OCI-LY3 (cell line): ENCODE results near the gene KHDRBS1.
"Not testable (repeated sequence)": the region's sequence is repeated elsewhere in the genome, so short reads cannot be mapped to it uniquely, and the experiment has no call there.

Experiments
- H2AFZ ChIP-seq: fragments of 200-600, 300-600 bp; shearing (Covaris generic); 2 replicates; pipeline ENCODE4 v1.6.0; 2014; ENCODE audit warnings: antibody characterized with exemption, low read depth, low read length
- H3K27ac ChIP-seq: fragments of 200-600, 300-600 bp; sonication (generic); 2 replicates; pipeline ENCODE4 v1.5.1; 2014; ENCODE audit warnings: mild to moderate bottlenecking, low read length, moderate library complexity, mixed read lengths
- H3K27me3 ChIP-seq: fragments of 200-600, 300-600 bp; sonication (generic); 2 replicates; pipeline ENCODE4 v1.6.1; 2014; ENCODE audit warnings: low read depth, low read length, mixed read lengths
- H3K36me3 ChIP-seq: fragments of 200-600, 300-600 bp; sonication (generic); replicated peaks from 2 replicates; pipeline ENCODE3; 2014; ENCODE audit warnings: low read depth, low read length, mixed read lengths
- H3K4me1 ChIP-seq: fragments of 300-600, 200-600 bp; sonication (generic); 2 replicates; pipeline ENCODE4 v1.6.1; 2014; ENCODE audit warnings: low read length, mixed read lengths
- H3K4me2 ChIP-seq: fragments of 200-600, 300-600 bp; sonication (generic); 2 replicates; pipeline ENCODE4 v1.6.1; 2014; ENCODE audit warnings: low read length, mixed read lengths
- H3K4me3 ChIP-seq: fragments of 300-600, 200-600 bp; sonication (generic); 2 replicates; pipeline ENCODE4 v1.5.1; 2014; ENCODE audit warnings: antibody characterized with exemption, mild to moderate bottlenecking, low read length, moderate library complexity
- H3K79me2 ChIP-seq: fragments of 300-600, 200-600 bp; shearing (Covaris generic); 2 replicates; pipeline ENCODE4 v1.6.1; 2014; ENCODE audit warnings: mild to moderate bottlenecking, low read length, mixed read lengths
- H3K9ac ChIP-seq: fragments of 300-600, 200-600 bp; shearing (Covaris generic); 2 replicates; pipeline ENCODE4 v1.6.0; 2014; ENCODE audit warnings: mild to moderate bottlenecking, low read length, moderate library complexity
- H3K9me3 ChIP-seq: fragments of 200-600, 300-600 bp; shearing (Covaris generic); 2 replicates; pipeline ENCODE4 v1.6.1; 2014; ENCODE audit warnings: low read length, mixed read lengths; ENCODE audit not compliant: insufficient read depth
- H4K20me1 ChIP-seq: fragments of 200-600, 300-600 bp; sonication (generic); 2 replicates; pipeline ENCODE4 v1.6.1; 2016; ENCODE audit warnings: low read length, mixed read lengths; ENCODE audit not compliant: insufficient read depth
- CTCF ChIP-seq: fragments of 200-600, 300-600 bp; sonication (generic); IDR thresholded peaks from 2 replicates; pipeline ENCODE4 v1.5.1; 2014; ENCODE audit warnings: antibody characterized with exemption, low read length, low read depth
- EZH2phosphoT487 ChIP-seq: fragments of 200-600 bp; shearing (Covaris generic); IDR thresholded peaks from 2 replicates; pipeline ENCODE4 v1.6.1; 2018; ENCODE audit warnings: antibody characterized with exemption, mixed run types, low read depth

The KHDRBS1 gene

DNA sequence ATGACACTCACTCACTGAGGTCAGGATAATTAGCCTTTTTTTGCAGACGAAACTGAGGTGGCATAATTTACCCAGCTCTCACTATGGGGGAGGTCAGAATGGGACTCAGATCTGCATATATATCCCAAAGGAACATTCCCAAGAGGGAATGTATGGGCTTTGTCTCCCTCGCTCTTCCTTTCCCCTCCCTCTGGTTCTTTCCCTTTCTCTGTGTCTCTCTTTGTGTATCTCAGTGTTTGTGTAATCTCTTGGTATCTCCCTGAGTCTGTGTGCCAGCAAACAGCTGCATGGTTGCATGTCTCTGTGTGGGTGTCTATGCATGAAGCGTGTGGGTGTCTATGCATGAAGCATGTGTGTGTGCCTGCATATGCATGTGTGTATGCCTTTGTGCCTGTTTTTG, 63.8 kb downstream of the KHDRBS1 start:
- H2AFZ ChIP-seq, result no peak overlapping the region
- H3K27ac ChIP-seq, result no peak overlapping the region
- H3K9ac ChIP-seq, result no peak overlapping the region
- no peaks in the 10 kb centered on the region for H3K9me3 ChIP-seq
- H3K79me2 ChIP-seq, result peaks cover 12% of the 10 kb centered on the region
- no peaks in the 10 kb centered on the region for H4K20me1 ChIP-seq
- H3K36me3 ChIP-seq, result peaks cover 5% of the 10 kb centered on the region
- H3K4me2 ChIP-seq, result no peak overlapping the region
- H3K4me3 ChIP-seq, result no peak overlapping the region
- H3K4me1 ChIP-seq, result peaks cover 5% of the 10 kb centered on the region; the same call in 1 of the 2 replicates
- no peak for TF ChIP-seq CTCF
- TF ChIP-seq EZH2phosphoT487, result no peak
- no peaks in the 10 kb centered on the region for H3K27me3 ChIP-seq

- Histone ChIP-seq H3K4me2 (no peak overlapping the region), H3K36me3 (peaks cover 10% of the 10 kb centered on the region), H3K9me3 (no peaks in the 10 kb centered on the region), H2AFZ (no peak overlapping the region), H3K27me3 (no peaks in the 10 kb centered on the region), H3K4me1 (peaks cover 5% of the 10 kb centered on the region; the same call in 1 of the 2 replicates), H3K27ac (no peak overlapping the region), H4K20me1 (no peaks in the 10 kb centered on the region), H3K9ac (no peak overlapping the region), H3K4me3 (no peak overlapping the region), H3K79me2 (no peaks in the 10 kb centered on the region)
- TF ChIP-seq EZH2phosphoT487 (no peak), CTCF (no peak)
Measured at GRCh38 chr1:32082022-32082421, 68.4 kb downstream of the KHDRBS1 start.

DNA sequence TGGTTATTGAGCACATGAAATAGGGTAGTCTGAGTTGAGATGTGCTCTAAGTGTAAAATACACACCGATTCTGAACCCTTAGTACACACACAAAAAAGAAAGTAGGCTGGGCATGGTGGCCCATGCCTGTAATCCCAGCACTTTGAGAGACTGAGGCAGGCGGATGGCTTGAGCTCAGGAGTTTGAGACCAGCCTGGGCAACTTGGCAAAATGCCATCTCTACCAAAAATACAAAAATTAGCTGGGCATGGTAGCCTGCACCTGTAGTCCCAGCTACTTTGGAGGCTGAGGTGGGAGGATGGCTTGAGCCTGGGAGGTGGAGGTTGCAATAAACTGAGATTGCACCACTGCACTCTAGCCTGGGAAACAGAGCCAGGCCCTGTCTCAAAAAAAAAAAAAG, 72.7 kb downstream of the KHDRBS1 start:
- not testable (repeated sequence) for H3K36me3 ChIP-seq, H3K4me3 ChIP-seq, H3K9ac ChIP-seq, H3K27ac ChIP-seq, H4K20me1 ChIP-seq, H3K79me2 ChIP-seq, H3K4me2 ChIP-seq, H2AFZ ChIP-seq, H3K9me3 ChIP-seq, H3K4me1 ChIP-seq, H3K27me3 ChIP-seq

- Histone ChIP-seq H4K20me1 (no peaks in the 10 kb centered on the region), H3K36me3 (peaks cover 5% of the 10 kb centered on the region), H3K79me2 (no peaks in the 10 kb centered on the region), H3K9me3 (no peaks in the 10 kb centered on the region), H3K4me2 (no peak overlapping the region), H3K27ac (no peak overlapping the region), H3K4me1 (no peaks in the 10 kb centered on the region), H3K27me3 (no peaks in the 10 kb centered on the region), H3K4me3 (no peak overlapping the region), H2AFZ (no peak overlapping the region), H3K9ac (no peak overlapping the region)
- TF ChIP-seq EZH2phosphoT487 (no peak), CTCF (no peak)
Measured at GRCh38 chr1:32091176-32091575, 77.5 kb downstream of the KHDRBS1 start.

- Histone ChIP-seq H3K79me2 (no peaks in the 10 kb centered on the region), H3K36me3 (peaks cover 5% of the 10 kb centered on the region), H2AFZ (no peak overlapping the region), H3K4me2 (no peak overlapping the region), H3K27ac (no peak overlapping the region), H3K9me3 (no peaks in the 10 kb centered on the region), H3K4me1 (no peaks in the 10 kb centered on the region), H3K4me3 (no peak overlapping the region), H3K9ac (no peak overlapping the region), H3K27me3 (no peaks in the 10 kb centered on the region), H4K20me1 (no peaks in the 10 kb centered on the region)
- TF ChIP-seq EZH2phosphoT487 (no peak), CTCF (no peak)
Measured at GRCh38 chr1:32091591-32091990, 77.9 kb downstream of the KHDRBS1 start.
